Measurements from ENCODE around the gene PLAAT3. TPM values are rescaled to one million over a fixed set of nuclear protein-coding genes. Genes with fewer than 3 reads are reported as not detected.
"Not testable (repeated sequence)": the region's sequence is repeated elsewhere in the genome, so short reads cannot be mapped to it uniquely, and the experiment has no call there.

Gene PLAAT3
- polyA plus RNA-seq, 3 donors from 2014 or later, result 63.6 to 85.2 (median 84.6) TPM

DNA sequence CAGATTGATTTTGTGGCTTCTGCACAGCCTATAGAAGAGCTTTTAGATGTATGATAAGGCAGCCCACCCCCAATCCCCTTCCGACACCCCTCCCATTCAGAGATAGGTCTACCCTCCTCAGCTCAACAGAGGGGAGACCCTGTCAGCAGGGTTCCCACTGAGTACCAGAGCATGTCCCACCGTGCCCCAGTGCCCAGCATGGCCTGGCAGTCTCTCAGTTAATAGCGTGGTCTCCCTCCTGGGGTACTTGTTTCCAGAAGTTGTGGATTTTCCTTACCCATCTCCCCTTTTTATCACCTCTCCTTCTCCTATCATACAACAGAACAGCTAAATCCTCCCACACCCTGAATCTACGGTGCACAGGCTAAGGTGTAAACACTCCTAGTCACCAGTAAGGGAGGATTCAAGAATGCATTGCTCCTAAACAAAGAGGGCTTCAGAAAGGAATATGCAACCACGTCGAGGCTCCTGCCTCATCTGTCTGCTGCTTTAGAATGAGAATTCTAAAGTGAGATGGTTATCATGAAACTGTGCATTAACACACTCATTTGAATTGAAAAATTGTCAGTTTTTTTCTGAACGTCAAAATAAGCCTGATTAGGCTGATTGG, 57.7 kb downstream of the PLAAT3 start:
- Mint-ChIP-seq H3K27ac (peak overlapping the region in 4 of 6 donors; percentile 7 to 98 (median 58)), H3K4me3 (peak overlapping the region in 1 of 5 donors; percentile 43), H3K36me3 (no peaks in the 10 kb centered on the region), H3K27me3 (ENCODE audit: low read depth in 3 of 3) (peaks cover 3 to 12% (median 5%) of the 10 kb centered on the region in 3 donors), H3K9me3 (no peaks in the 10 kb centered on the region), H3K4me1 (peaks cover 61 to 72% of the 10 kb centered on the region in 2 donors)
- DNase-seq, result no peak

DNA sequence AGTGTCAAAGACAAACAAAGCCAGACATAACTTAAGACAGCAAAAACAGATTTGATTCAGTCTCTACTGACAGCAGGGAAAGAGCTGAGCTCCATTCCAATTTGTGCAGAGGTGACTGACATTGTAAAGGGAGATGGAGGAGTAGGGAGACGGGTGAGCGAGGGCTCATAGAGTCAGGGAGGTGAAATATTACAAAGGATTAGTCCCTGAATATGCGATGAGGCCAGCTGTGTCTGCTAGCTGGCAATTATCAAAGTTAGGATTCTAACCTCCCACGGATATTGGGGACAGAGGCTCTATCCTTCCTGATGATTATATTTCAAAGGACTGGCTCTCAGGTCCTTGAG, 59.4 kb downstream of the PLAAT3 start:
- DNase-seq, result no peak
- Mint-ChIP-seq H3K36me3 (peaks cover 0 to 8% (median 0%) of the 10 kb centered on the region in 3 donors), H3K27ac (peak overlapping the region; percentile 94 to 98 (median 97)), H3K27me3 (ENCODE audit: low read depth in 3 of 3) (peaks cover 2 to 8% (median 2%) of the 10 kb centered on the region in 3 donors), H3K4me1 (peaks cover 57 to 66% of the 10 kb centered on the region in 2 donors), H3K9me3 (no peaks in the 10 kb centered on the region), H3K4me3 (peak overlapping the region; percentile 6 to 93 (median 87))

DNA sequence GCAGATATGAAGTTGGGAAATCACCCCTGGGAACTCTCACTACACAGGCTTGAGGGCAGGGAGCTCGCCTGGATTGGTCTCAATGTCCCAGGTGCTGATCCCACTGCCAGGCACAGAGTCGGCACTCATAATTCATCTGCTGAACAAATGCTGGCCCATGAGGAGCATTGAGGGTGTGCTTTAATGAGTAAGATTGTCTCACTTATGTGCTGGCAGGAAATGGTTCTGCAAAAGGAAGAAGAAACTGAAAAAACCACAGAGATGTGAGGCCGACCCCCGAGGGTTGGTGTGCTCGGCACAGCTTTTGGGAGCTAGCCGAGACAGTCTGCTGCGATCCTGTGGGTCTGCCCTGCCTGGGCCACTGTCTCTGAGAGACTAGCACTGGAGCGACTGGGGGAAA, 60.5 kb downstream of the PLAAT3 start:
- no peaks in the 10 kb centered on the region for H3K9me3 Mint-ChIP-seq
- H3K4me1 Mint-ChIP-seq, result peaks cover 64 to 73% of the 10 kb centered on the region in 2 donors
- H3K27ac Mint-ChIP-seq, result peak overlapping the region; percentile 94 to 98 (median 97)
- peaks cover 0 to 8% (median 0%) of the 10 kb centered on the region in 3 donors for H3K36me3 Mint-ChIP-seq
- peak overlapping the region; percentile 85 to 93 (median 88) for H3K4me3 Mint-ChIP-seq
- H3K27me3 Mint-ChIP-seq (ENCODE audit: low read depth in 3 of 3), result peaks cover 2 to 7% (median 4%) of the 10 kb centered on the region in 3 donors
- peak; percentile 82 to 85 (median 82) for DNase-seq

DNA sequence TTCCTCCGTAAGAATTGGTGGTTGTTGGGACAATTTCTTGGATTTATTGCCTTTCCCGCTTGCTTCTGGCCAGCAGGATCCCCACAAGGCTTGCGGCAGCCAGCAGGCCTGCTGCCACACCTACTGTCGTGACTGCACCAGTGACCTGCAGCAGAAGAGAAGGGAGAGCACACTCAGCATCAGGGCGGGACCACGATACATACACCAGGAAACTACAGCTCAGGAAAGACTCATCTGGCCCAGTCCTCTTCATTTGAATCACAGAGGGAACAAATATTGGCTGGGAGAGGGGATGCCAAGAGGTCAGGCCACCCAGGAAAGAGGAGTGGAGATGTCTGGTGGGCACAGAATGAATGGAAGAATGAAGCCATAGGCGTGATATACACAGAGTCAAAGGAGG, 61.3 kb downstream of the PLAAT3 start:
- DNase-seq, result no peak
- peaks cover 2 to 7% (median 4%) of the 10 kb centered on the region in 3 donors for H3K27me3 Mint-ChIP-seq (ENCODE audit: low read depth in 3 of 3)
- H3K36me3 Mint-ChIP-seq, result peaks cover 0 to 8% (median 6%) of the 10 kb centered on the region in 3 donors
- H3K27ac Mint-ChIP-seq, result peak overlapping the region; percentile 94 to 98 (median 97)
- H3K9me3 Mint-ChIP-seq, result no peaks in the 10 kb centered on the region
- H3K4me3 Mint-ChIP-seq, result peak overlapping the region; percentile 85 to 93 (median 88)
- peaks cover 66 to 73% of the 10 kb centered on the region in 2 donors for H3K4me1 Mint-ChIP-seq

DNA sequence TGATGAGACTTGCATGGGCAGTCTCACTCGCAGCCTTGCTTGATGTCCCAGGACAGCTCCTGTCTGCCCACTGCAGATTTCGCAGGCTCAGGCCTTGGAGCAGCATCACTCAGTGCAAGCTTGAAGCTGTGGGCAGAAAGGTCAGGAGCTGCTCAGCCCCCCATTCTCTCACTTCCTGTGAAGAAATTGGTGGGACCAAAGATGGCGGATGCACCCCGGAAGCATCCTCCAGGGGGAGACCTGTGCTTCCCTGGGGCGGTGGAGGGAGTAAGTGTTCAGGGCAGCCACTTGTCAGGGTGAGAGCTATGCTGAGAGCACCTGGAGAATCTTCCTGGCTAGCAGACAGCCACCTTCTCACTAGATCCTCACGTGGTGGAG, 62.4 kb downstream of the PLAAT3 start:
- DNase-seq, result peak; percentile 56 to 60 (median 56)
- peak overlapping the region; percentile 94 to 98 (median 97) for H3K27ac Mint-ChIP-seq
- H3K4me3 Mint-ChIP-seq, result peak overlapping the region; percentile 85 to 93 (median 88)
- peaks cover 63 to 80% of the 10 kb centered on the region in 2 donors for H3K4me1 Mint-ChIP-seq
- H3K27me3 Mint-ChIP-seq (ENCODE audit: low read depth in 3 of 3), result peaks cover 2 to 7% (median 4%) of the 10 kb centered on the region in 3 donors
- peaks cover under 1 to 13% (median 11%) of the 10 kb centered on the region in 3 donors for H3K36me3 Mint-ChIP-seq
- no peaks in the 10 kb centered on the region for H3K9me3 Mint-ChIP-seq

DNA sequence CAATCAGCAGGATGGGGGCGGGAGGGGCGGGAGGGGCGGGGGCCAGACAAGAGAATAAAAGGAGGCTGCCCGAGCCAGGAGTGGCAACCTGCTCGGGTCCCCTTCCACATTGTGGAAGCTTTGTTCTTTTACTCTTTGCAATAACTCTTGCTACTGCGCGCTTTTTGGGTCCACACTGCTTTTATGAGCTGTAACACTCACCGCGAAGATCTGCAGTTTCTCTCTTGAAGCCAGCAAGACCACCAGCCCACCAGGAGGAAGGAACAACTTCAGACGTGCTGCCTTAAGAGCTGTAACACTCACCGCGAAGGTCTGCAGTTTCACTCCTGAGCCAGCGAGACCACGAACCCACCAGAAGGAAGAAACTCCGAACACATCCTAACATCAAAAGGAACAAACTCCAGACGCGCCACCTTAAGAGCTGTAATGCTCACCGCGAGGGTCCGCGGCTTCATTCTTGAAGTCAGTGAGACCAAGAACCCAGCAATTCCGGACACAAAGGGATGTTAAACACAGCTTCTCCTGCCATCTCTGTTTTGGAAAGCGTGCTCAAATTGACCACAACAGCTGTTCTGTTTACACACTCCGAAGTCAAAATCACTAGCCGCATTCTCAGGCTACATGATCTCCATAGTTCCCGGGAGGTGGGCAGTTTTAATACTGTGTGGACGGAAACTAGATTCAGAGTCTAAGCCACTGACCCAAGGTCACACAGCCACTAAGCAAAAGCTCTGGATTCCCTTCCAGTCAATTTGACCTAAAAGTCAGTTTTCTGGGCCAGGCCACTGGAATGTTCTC, 62.9 kb downstream of the PLAAT3 start:
- Mint-ChIP-seq H3K27ac (peak overlapping the region; percentile 94 to 98 (median 97)), H3K4me1 (peaks cover 63 to 75% of the 10 kb centered on the region in 2 donors), H3K4me3 (peak overlapping the region; percentile 85 to 93 (median 88)), H3K36me3 (peaks cover 6 to 18% (median 17%) of the 10 kb centered on the region in 3 donors), H3K27me3 (ENCODE audit: low read depth in 3 of 3) (peaks cover 2 to 7% (median 4%) of the 10 kb centered on the region in 3 donors), H3K9me3 (no peaks in the 10 kb centered on the region)
- DNase-seq, result peak; percentile 47 to 69 (median 48)

DNA sequence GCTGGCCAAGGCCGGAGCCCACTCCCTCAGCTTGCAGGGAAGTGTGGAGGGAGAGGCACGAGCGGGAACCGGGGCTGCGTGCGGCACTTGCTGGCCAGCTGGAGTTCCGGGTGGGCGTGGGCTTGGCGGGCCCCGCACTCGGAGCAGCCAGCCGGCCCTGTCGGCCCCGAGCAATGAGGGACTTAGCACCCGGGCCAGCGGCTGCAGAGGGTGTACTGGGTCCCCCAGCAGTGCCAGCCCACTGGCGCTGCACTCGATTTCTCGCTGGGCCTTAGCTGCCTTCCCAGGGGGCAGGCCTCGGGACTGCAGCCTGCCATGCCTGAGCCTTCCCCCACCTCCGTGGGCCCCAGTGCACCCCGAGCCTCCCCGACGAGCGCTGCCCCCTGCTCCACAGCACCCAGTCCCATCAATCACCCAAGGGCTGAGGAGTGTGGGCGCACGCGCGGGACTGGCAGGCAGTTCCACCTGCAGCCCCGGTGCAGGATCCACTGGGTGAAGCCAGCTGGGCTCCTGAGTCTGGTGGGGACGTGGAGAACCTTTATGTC, 64.0 kb downstream of the PLAAT3 start:
- H3K27me3 Mint-ChIP-seq (ENCODE audit: low read depth in 3 of 3); H3K9me3 Mint-ChIP-seq; DNase-seq: not testable (repeated sequence)
- Mint-ChIP-seq H3K4me3 (peak overlapping the region in 2 of 5 donors; percentile 87 to 93), H3K4me1 (peaks cover 57 to 66% of the 10 kb centered on the region in 2 donors), H3K36me3 (peaks cover 9 to 23% (median 21%) of the 10 kb centered on the region in 3 donors), H3K27ac (peak overlapping the region in 4 of 6 donors; percentile 94 to 98 (median 96))

DNA sequence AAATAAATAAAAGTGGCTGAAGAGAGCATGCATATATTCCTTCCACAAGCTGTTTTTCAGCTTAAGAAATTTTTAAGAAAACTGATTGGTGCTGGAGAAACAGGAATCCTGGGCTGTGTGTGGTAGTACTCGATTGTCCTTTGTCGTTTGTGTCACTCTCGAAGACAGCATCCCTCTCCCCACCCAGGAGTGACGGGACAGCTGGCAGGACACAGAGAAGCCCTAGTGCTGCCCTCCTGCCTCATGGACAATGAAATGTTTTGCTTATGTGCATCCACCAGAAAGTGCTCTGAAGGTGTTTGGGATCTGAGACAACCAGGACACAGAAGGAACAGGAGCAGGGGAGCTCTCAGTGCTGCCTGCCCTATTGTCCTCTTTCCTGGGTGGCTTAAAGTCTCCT, 64.8 kb downstream of the PLAAT3 start:
- Mint-ChIP-seq H3K27me3 (ENCODE audit: low read depth in 3 of 3) (peaks cover 3 to 8% (median 4%) of the 10 kb centered on the region in 3 donors), H3K36me3 (peaks cover 9 to 24% (median 23%) of the 10 kb centered on the region in 3 donors), H3K4me1 (peaks cover 54 to 62% of the 10 kb centered on the region in 2 donors), H3K27ac (peak overlapping the region; percentile 56 to 95 (median 84)), H3K4me3 (peak overlapping the region in 4 of 5 donors; percentile 46 to 71 (median 63)), H3K9me3 (no peaks in the 10 kb centered on the region)
- DNase-seq, result no peak

DNA sequence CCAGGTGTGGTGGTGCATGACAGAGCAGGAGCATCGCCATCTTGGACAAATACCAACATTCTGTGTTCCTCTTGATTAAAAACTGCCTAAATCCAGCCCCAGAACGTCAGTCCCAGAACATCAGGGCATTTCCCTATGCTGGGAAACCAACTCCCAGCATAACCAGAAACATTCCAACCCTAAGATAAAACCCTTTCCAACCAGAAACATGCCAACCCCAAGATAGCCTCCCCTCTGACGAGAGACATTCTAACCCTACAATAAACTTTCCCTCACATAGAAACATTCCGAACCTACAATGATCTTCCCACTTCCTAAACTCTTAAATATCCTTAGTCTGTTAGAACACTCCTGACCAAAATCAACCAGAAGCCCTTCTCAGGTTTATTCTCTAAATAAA, 66.1 kb downstream of the PLAAT3 start:
- Mint-ChIP-seq H3K4me1 (peaks cover 53 to 62% of the 10 kb centered on the region in 2 donors), H3K4me3 (no peak overlapping the region), H3K27me3 (ENCODE audit: low read depth in 3 of 3) (peaks cover 1 to 6% (median 3%) of the 10 kb centered on the region in 3 donors), H3K27ac (peak overlapping the region in 5 of 6 donors; percentile 54 to 78 (median 70)), H3K36me3 (peaks cover 14 to 32% (median 29%) of the 10 kb centered on the region in 3 donors), H3K9me3 (no peaks in the 10 kb centered on the region)
- no peak for DNase-seq

DNA sequence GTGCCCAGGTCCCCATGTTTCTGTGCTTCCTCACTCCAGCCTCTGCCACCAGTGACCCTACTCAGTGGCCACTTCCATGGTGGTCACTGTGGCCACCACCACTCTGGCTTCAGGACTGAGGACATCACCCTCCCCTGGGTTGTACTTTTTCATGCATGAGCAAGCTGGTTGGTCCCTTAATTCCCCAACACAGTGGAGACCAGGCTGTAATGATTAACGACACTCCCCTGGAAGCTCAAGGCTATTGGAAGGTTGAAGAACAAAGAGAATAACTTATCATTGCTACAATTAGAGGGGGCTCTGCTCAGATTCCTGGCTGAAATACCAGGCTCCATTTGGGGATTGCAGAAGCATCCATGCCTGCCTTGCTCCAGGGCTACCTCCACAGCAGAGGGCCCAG, 67.2 kb downstream of the PLAAT3 start:
- H3K4me3 Mint-ChIP-seq, result no peak overlapping the region
- peaks cover 21 to 38% (median 29%) of the 10 kb centered on the region in 3 donors for H3K36me3 Mint-ChIP-seq
- peaks cover 51 to 62% of the 10 kb centered on the region in 2 donors for H3K4me1 Mint-ChIP-seq
- H3K9me3 Mint-ChIP-seq, result no peaks in the 10 kb centered on the region
- DNase-seq, result no peak
- peaks cover 1 to 3% (median 1%) of the 10 kb centered on the region in 3 donors for H3K27me3 Mint-ChIP-seq (ENCODE audit: low read depth in 3 of 3)
- H3K27ac Mint-ChIP-seq, result peak overlapping the region; percentile 47 to 86 (median 58)

DNA sequence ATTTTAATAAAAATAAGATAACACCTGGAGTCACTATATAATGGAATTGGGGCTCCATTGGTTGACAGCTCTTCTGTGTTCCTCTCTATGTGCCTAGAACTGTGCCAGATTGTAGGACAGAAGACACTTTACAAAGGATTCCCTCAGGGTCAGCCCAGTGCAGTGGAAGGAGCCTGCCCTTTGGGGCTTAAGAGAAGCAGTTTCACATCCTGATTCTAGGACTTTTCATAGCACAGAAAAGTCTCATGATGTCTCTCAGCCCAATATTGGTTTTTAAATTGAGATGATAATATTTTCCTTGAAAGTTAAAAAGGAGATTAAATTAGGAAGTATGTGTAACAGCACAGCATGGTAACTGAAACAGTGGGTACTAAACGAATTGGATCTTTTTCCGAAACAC, 70.5 kb downstream of the PLAAT3 start:
- no peaks in the 10 kb centered on the region for H3K9me3 Mint-ChIP-seq
- H3K27ac Mint-ChIP-seq, result peak overlapping the region; percentile 70 to 86 (median 79)
- H3K4me3 Mint-ChIP-seq, result no peak overlapping the region
- peaks cover 55 to 69% of the 10 kb centered on the region in 2 donors for H3K4me1 Mint-ChIP-seq
- H3K27me3 Mint-ChIP-seq (ENCODE audit: low read depth in 3 of 3), result peaks cover 0 to 1% (median 1%) of the 10 kb centered on the region in 3 donors
- H3K36me3 Mint-ChIP-seq, result peaks cover 31 to 48% (median 31%) of the 10 kb centered on the region in 3 donors
- no peak for DNase-seq

DNA sequence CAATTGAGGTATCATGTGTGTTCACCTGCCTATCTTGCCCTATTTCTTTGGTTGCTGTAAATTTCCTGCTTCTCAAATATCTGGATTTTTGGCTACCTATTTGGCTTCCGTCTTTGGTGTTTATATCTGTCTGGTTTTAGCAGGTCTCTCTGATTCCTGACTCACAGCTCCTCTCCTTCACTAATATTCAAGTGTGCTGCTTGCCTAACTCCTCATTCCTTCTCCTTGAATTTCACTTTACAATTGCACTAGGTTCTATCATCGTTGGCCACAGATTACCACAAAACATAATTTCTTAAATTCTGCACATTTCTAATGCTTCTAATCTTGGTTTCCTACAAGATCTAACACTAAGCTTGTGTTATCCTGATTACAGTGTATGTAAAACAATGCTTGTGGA, 71.7 kb downstream of the PLAAT3 start:
- Mint-ChIP-seq H3K4me1 (peaks cover 63 to 79% of the 10 kb centered on the region in 2 donors), H3K27ac (peak overlapping the region; percentile 6 to 85 (median 70)), H3K4me3 (peak overlapping the region in 3 of 5 donors; percentile 15 to 27 (median 22)), H3K36me3 (peaks cover 31 to 42% (median 31%) of the 10 kb centered on the region in 3 donors)
- not testable (repeated sequence) for H3K27me3 Mint-ChIP-seq (ENCODE audit: low read depth in 3 of 3); DNase-seq; H3K9me3 Mint-ChIP-seq

DNA sequence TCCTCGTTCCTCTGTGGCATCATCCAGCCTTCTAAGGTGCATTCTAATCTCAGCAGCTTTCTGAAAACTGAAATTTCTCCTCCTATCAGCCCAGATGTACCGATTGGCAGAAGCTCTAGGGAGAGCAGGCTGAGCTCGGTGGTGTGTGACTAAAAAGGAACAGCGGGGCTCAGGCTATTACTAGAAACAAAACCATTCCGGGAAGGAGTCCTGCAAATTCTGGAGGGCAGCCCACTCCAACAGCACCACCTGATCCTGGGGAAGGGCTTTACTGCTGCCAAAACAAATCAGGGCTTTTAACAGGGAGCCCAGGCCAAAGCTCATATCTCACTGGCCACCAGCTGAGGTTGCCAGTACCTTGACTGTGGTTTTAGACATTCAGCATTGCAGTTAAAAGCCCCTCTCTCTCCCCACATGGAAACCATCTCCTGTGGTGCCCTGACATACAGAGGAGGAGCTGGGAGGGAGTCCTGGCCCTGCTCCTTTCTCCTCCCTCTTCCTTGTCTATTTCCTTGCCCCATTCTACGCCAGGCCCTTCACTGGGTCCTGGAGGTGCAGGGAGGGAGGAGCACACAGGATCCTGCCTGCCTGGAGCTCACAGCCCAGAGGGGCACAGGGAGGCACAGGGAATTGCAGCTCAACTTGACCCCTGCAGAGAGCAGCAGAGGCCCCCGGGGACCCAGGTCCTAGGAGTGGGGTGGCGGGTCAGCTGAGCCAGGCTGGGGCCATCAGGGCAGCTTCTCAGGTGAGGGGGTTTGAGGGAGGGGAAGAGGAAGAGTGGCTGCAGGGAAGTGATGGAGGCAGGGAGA, 76.7 kb downstream of the PLAAT3 start:
- Mint-ChIP-seq H3K36me3 (peaks cover 10 to 14% (median 14%) of the 10 kb centered on the region in 3 donors), H3K9me3 (no peaks in the 10 kb centered on the region), H3K4me1 (peaks cover 90 to 100% of the 10 kb centered on the region in 2 donors), H3K27ac (peak overlapping the region; percentile 95 to 98 (median 98)), H3K27me3 (ENCODE audit: low read depth in 3 of 3) (peaks cover 0 to 5% (median 5%) of the 10 kb centered on the region in 3 donors), H3K4me3 (peak overlapping the region; percentile 96 to 99 (median 98))
- DNase-seq, result no peak

Data from immature natural killer cell (primary cell).